Activated gamma-delta T cell (primary cell): Measurements from ENCODE around the gene SLC6A20.

Experiments used
- DNase-seq: peaks from one replicate; lab custom pipeline; 2025; lab: John Stamatoyannopoulos, UW

SLC6A20 gene

GRCh38 chr3:45800611-45801010 is 4.3 kb upstream of the SLC6A20 start:
- DNase-seq = no peak

GRCh38 chr3:45799586-45799985 is 3.2 kb upstream of the SLC6A20 start:
- no peak for DNase-seq

DNA sequence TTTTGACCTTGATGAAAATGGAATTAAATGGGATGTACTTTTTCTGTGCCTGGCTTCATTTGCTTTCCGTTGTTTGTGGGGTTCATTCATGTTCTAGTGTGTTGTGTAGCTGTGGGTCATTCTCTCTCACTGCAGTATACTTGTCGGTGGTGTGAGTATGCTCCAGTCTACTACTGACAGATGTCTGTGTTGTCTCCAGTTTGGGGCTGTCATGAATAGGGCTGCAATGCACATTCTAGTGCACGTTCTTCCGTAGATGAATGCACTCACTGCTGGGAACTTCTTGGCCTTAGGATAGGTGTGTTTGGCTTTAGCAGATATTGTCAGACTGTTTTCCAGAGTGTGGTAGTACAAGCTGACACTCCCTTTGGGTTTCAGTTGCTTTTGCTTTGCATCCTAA is 1.7 kb upstream of the SLC6A20 start:
- DNase-seq = no peak

DNA sequence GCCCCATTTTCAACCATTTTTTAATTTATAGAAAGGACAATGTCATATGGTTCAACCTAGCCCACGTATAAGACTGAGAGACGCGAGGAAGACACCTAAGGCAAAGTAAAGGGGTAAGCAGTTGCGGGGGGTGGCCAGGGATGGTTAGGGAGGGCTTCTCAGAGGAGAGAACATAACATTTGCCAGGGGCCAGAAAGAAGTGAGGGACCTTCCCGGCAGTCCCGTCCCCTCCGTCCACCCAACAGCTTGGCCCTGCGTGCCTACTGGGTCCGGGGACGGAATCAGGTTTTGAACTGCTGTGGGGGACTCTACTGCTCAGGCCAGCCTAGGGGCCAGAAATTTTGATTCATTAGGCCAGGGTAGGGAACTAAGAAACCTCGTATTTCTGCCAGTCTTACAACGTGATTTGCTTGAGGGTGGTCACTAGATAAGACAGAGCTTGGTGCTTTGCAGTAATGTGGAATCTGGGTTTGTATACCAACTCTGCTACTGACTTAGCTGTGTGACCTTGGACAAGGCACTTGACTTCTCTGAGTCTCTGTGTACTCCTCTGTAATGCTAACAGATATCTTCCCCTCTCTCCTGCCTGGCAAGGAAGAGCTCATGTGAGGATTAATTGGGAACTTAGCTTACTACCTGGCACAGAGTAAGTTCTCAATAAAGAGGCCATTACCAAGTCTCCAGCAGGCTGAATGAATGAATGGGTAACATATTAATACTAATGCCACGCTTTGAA is 734 bp upstream of the SLC6A20 start:
- DNase-seq = no peak

- DNase-seq = no peak
These were observed 841 bp downstream of the SLC6A20 start for GRCh38 chr3:45795509-45795881.

- DNase-seq = no peak
These were observed 1.7 kb downstream of the SLC6A20 start for GRCh38 chr3:45794660-45795059.

DNA sequence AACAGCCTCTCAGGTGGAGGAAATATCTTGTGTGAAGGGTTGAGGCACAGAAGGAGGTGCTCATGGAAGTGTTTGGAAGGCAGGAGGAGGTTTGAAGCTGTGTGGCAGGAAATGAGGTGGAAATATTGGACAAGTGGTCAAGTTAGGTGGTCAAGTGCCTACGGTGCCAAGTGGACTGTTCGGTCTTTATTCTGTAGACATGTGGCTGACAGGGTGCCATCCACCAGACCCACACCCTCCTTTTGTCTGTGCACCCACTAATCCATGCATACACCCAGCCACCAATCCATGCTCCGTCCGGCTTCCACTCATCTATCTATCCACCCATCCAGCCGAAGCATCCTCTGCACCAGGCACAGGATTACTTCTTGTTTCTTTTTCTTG is 2.2 kb downstream of the SLC6A20 start:
- DNase-seq = no peak

DNA sequence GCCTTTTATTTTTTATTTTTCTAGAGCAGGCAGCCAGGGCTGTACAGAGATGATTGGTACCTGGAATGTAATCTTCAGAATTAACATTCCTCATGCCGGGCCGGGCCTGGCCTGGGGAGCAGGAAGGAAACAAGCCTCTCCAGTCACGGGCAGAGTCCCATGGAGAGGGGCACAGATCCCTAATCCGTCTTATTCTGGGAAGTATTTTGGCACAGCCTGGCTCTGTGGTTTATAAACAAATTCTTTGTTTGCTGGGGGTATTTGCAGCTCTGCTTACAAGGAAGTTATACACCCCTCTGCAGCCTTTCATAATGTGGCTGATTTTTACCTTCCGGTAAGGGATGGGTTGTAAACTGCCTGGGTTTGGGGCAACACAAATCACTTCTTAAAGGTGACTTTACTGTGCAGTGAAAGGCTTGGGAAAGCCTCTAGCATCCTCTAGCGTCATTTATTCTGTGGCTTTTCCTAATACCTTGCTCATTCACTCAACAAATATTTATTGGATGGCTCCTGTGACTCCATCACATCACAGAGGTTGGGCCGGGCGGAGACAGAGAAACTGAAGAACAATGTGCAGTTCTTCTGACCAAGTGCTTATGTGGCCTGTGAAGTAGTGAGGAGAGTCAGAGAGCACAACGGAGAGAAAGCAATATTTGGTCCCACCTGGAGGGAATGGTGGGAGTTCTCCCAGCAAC is 2.7 kb downstream of the SLC6A20 start:
- DNase-seq = no peak

DNA sequence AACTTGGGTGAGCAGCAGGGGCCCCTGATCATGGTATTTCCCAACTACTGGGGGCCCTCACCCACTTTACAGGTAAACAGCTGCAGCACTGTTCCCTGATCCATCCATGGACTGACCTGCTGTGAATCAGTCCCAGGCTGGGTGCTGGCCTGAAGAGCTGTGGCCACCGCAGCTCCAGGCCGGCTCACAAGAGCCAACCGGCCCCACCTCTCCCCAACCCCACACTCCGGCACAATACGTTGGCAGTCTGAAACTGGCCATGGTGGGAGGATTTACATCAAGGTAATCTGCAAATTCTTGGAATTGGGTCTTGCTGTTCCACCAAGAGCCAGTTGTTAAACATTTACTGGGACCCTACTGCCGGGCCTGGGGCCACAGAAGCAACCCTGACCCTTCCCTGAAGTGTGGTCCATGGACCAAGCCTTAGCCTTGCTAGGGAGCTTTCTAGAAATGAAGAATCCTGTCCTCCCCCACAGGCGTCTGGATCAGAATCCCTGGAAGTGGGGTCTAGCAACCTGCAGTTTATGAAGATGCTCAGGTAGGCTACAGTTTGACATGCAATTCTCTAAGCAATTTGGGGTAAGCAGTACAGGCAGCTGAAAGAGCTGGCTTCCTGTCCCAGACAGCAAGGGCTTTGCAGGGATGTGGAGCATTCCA is 3.7 kb downstream of the SLC6A20 start:
- DNase-seq = no peak

DNA sequence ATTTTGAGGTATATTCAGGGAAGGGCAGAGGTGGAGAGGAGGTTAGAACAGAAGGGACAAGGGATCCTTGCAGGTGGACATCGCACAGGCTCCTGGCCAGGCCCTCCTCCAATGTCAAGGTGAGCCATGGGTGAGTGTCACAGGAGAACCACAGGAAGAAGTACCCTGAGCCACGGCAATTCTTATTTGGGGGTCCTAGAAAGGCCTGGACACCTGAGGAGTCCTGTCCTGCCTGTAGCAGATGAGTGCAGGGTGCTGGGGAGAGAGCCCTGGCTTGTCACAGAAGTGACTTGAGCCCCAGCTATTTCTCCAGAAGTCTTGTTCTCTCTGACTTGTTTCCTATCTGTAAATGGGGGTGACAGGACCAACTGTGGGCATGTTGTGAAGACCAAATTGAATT is 4.3 kb downstream of the SLC6A20 start:
- DNase-seq = no peak

GRCh38 chr3:45790596-45790995 is 5.7 kb downstream of the SLC6A20 start:
- no peak for DNase-seq

DNA sequence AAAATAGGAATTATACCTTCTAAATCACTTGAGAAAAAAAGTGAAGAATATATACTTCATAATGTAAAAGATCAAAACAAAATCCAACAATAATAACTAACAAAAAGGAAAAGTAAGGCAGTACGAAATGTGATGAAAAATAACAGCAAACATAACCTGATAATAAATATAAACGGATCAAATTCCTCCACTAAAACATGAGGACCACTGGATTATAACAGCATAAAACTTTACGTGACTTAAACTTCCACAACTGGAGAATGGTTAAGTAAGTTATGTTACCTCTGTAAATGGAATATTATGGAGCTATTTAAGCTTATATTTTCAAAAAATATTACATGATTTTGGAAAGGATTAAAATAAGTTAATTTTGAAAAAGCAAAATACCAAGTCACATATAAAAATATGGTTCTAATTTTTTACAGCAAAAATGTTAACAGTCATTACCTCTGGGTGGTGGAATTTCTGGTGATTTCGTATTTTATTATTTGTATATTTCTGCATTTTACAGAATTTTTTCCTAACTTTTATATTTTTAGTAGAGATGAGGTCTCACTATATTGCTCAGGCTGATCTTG is 7.0 kb downstream of the SLC6A20 start:
- no peak for DNase-seq

- DNase-seq = no peak
These were observed 8.8 kb downstream of the SLC6A20 start for GRCh38 chr3:45787551-45787950.

- DNase-seq = no peak
These were observed 9.4 kb downstream of the SLC6A20 start for GRCh38 chr3:45786801-45787495.

DNA sequence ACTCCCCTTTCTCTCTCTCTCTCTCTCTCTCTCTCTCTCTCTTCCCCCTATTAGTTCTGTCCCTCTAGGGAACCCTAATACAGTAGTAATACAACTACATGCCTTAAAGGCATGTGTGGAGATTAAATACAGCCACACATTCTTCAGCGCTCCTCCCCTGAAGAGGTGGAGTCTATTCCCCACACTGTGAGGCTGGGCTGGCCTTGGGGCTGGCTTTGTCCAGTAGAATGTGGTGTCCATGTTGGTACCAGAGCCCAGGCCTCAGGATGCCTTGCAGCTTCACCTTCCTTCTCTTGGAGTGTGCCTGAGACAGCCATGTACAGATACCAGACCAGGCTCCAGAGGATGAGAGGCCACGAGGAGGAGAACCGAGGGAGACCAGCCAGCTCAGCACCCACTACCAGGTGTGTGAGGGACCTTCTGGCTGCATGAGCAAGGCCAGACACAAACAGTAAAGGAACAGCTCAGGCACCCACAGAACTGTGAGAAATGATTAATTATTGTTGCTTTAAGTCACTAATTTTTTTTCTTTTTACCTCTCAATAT is 10.7 kb downstream of the SLC6A20 start:
- DNase-seq = no peak

DNA sequence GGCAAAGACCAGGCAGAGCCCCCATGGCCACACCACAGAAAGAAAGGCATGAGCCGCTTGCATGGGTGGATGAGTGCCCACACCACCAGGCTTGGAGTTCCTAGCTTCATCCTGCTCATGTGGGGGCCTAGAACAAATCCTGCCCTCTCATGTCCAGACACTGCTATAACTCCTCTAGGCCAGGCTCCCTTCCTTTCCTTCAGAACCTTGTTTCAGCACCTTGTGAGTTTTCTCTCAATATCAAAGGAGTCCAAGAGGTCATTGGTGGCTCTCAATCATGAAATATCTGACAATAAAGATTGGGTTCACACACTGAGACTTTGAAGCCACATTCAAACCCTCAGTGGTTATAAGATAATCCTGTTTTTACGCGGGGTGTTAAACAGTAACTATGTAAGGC is 12.7 kb downstream of the SLC6A20 start:
- DNase-seq = no peak

DNA sequence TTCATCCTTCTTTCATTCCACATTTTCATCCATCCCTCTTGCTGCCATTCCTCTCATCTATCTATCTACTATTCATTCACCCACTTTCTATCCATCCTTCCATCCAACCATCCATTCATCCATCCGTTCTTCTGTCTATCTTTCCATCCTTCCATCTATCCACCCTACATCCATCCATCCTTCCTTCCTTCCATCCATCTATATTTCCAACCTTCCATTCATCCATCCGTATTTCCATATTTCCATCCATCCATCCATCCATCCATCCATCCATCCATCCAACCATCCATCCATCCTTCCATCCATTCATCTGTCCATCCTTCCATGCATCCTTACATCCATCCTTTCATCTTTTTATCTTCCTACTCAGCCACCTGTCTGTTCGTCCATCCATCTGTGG is 14.0 kb downstream of the SLC6A20 start:
- DNase-seq = no peak

GRCh38 chr3:45781841-45782240 is 14.5 kb downstream of the SLC6A20 start:
- no peak for DNase-seq

- no peak for DNase-seq
These were observed 15.1 kb downstream of the SLC6A20 start for GRCh38 chr3:45781271-45781670.

DNA sequence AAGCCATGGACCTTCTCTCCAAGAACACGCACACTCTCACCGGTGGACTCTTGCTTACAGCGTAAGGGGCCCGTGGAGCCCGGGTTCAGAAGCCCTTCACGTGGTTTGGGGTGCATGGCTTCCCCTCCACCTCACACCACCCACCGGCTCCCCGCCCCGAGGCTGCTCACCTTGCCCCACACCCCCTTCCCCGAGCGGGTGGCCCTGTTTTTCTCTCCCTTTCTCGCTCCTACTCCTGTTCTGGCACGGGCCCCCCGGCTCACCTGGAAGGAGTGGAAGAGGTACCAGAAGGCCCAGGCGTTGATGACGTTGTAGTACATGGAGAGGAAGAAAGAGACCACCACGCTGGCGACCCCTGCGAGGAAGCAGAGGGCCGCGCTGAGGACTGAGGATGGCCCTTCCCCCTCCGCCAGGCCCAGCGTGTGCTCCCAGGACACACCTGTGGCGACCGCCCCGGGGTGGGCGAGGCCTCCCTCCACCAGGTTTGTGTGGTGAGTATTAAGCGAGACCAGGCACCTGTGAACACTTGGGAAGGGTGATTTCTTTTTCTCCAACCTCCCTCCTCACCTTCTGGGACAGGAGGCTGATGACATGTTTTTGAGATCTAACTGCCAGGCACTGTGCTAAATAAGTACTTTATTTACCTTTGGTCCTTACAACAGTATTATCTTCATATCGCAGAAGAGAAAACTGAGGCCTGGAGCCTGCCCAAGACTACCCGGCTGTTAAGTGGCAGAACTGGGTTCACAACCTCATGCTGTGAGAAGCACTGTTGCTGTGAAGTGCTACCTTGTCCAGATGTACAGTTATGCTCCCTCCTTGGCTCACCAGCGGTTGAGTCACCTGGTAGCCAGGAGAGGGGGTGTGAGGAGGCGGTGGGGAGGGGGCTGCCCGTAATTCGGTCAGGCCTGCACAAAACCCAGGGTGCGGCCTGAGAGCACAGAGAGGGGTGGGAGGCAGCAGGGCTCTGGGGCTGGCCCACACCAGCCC is 16.3 kb downstream of the SLC6A20 start:
- DNase-seq = no peak

GRCh38 chr3:45778761-45779201 is 17.6 kb downstream of the SLC6A20 start:
- no peak for DNase-seq
